HS-5 (cell line): ENCODE data around the gene SH2D7.
A peak's percentile ranks its signal among the peaks of the same experiment; 100 is the strongest.

Experiments used
- DNase-seq: peaks from one replicate; pipeline ENCODE4 v3.0.0-alpha.2; 2012; ENCODE audit warnings: low read depth

Gene SH2D7

GRCh38 chr15:78092261-78093041 lies at the start of gene SH2D7:
TSS of gene SH2D7 (plus strand) at chr15:78092561. CDS start at chr15:78092585, 24 bp downstream.
- DNase-seq: no peak

GRCh38 chr15:78044407-78045155 lies 47.8 kb upstream of the SH2D7 start:
- DNase-seq: no peak

GRCh38 chr15:78045189-78045588 lies 47.2 kb upstream of the SH2D7 start:
- no peak for DNase-seq

- no peak for DNase-seq
Measured at GRCh38 chr15:78046796-78047341, 45.5 kb upstream of the SH2D7 start.

GRCh38 chr15:78047761-78048627 lies 44.4 kb upstream of the SH2D7 start:
- DNase-seq: no peak

GRCh38 chr15:78048628-78048920 lies 43.8 kb upstream of the SH2D7 start:
- DNase-seq: no peak

GRCh38 chr15:78049691-78050440 lies 42.5 kb upstream of the SH2D7 start:
- DNase-seq: peak; percentile 76

GRCh38 chr15:78050441-78050809 lies 41.9 kb upstream of the SH2D7 start:
- no peak for DNase-seq

- DNase-seq: no peak
Measured at GRCh38 chr15:78050826-78051225, 41.5 kb upstream of the SH2D7 start.

GRCh38 chr15:78051596-78051995 lies 40.8 kb upstream of the SH2D7 start:
- no peak for DNase-seq

GRCh38 chr15:78052001-78052401 lies 40.4 kb upstream of the SH2D7 start:
- DNase-seq: no peak

- no peak for DNase-seq
Measured at GRCh38 chr15:78052545-78052944, 39.8 kb upstream of the SH2D7 start.

- DNase-seq: no peak
Measured at GRCh38 chr15:78054518-78054917, 37.8 kb upstream of the SH2D7 start.

- no peak for DNase-seq
Measured at GRCh38 chr15:78054966-78055365, 37.4 kb upstream of the SH2D7 start.

- DNase-seq: no peak
Measured at GRCh38 chr15:78055919-78056713, 36.2 kb upstream of the SH2D7 start.

GRCh38 chr15:78056714-78057269 lies 35.6 kb upstream of the SH2D7 start:
- DNase-seq: no peak

GRCh38 chr15:78057803-78058202 lies 34.6 kb upstream of the SH2D7 start:
- no peak for DNase-seq

GRCh38 chr15:78058401-78058935 lies 33.9 kb upstream of the SH2D7 start:
- no peak for DNase-seq

- DNase-seq: no peak
Measured at GRCh38 chr15:78059110-78059839, 33.1 kb upstream of the SH2D7 start.

- no peak for DNase-seq
Measured at GRCh38 chr15:78060232-78060631, 32.1 kb upstream of the SH2D7 start.
